Astrocyte of the cerebellum (primary cell): ENCODE data around the gene CETN1.

ENCODE experiments used
- DNase-seq: peaks from one replicate; pipeline ENCODE4 v3.0.0-alpha.2; 2011; ENCODE audit warnings: low read depth
- H3K4me3 ChIP-seq: 2 replicates; pipeline ENCODE4 v1.5.1; 2011; ENCODE audit warnings: mild to moderate bottlenecking, low read depth, low read length, moderate library complexity
- CTCF ChIP-seq: IDR thresholded peaks from 2 replicates; pipeline ENCODE4 v1.5.1; 2012; ENCODE audit warnings: low read length, low read depth, moderate library complexity, mild to moderate bottlenecking; ENCODE audit errors: missing control alignments
- in situ Hi-C: cut with HindIII; loops from 2 replicates; pipeline ENCODE4 v1.10.0; 2017; ENCODE audit warnings: low sequenced_read_pairs

Gene CETN1

GRCh38 chr18:595068-595467, 14.9 kb downstream of the CETN1 start:
- no peak for TF ChIP-seq CTCF
- no peak for DNase-seq
- no peak overlapping the region for H3K4me3 ChIP-seq
- in situ Hi-C loops: no loop called here

GRCh38 chr18:595571-595970, 15.4 kb downstream of the CETN1 start:
- no peak for DNase-seq
- no peak overlapping the region for H3K4me3 ChIP-seq
- TF ChIP-seq CTCF: no peak
- in situ Hi-C loops: no loop called here

- DNase-seq: no peak
- no peak overlapping the region for H3K4me3 ChIP-seq
- in situ Hi-C loops: no loop called here
- no peak for TF ChIP-seq CTCF
These were observed 16.2 kb downstream of the CETN1 start for GRCh38 chr18:596288-596881.

GRCh38 chr18:598124-598589, 18.0 kb downstream of the CETN1 start:
- DNase-seq: no peak
- TF ChIP-seq CTCF: no peak
- in situ Hi-C loops: no loop called here

GRCh38 chr18:600107-600506, 19.9 kb downstream of the CETN1 start:
- in situ Hi-C loops: no loop called here
- H3K4me3 ChIP-seq: no peak overlapping the region
- TF ChIP-seq CTCF: no peak
- DNase-seq: no peak

More at GRCh38 chr18:598124-598589, 18.0 kb downstream of the CETN1 start:
- no peak overlapping the region for H3K4me3 ChIP-seq

- in situ Hi-C loops: no loop called here
- no peak for DNase-seq
- H3K4me3 ChIP-seq: no peak overlapping the region
- no peak for TF ChIP-seq CTCF
These were observed 24.6 kb downstream of the CETN1 start for GRCh38 chr18:604771-605170.
